Caki2 (cell line): ENCODE results near the gene IGFL2. TPM values are rescaled to one million over a fixed set of nuclear protein-coding genes. Genes with fewer than 3 reads are reported as not detected.
"Not testable (repeated sequence)": the region's sequence is repeated elsewhere in the genome, so short reads cannot be mapped to it uniquely, and the experiment has no call there.

Experiments
- DNase-seq: peaks from one replicate; pipeline ENCODE4 v3.0.0-alpha.2; 2015; ENCODE audit warnings: low read depth
- in situ Hi-C: cut with HindIII; loops from 2 replicates; pipeline ENCODE4 v1.10.0; 2016; ENCODE audit warnings: low sequenced_read_pairs, low pct_unique_long_range_greater_than_20kb, mixed read lengths
- total RNA-seq: library from RNA; depleted of rRNA; stranded (reverse); fragments of >200 nt; shearing (Covaris generic); gene quantifications from 2 replicates; pipeline ENCODE4 v1.2.3, GENCODE V29; 2014; ENCODE audit warnings: low replicate concordance; rRNA removed

IGFL2 gene
- total RNA-seq, result not detected in 2 replicates

DNA sequence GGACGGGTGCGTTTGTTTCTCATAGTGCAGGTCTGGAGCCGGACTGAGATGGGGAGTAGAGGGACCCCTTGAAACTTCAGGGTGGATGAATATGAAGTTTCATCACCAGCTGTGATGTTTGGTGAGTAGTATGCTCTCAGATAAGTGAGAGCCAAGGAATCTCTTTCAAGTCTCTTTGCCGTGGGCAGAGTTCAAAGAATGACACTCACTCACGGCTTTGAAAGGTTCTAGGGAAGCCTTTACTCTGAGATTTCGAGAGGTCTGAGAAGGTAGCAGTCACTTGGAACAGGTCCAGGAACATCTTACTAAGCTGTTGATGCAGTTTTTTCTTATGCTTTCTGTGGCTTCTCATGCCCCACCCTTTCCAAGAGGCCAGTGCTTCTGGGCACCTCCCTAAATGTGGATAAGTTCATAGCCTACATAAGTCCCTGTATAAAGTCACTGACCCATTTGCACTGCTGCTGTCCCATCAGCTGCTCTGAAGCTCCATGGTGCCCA lies at the start of gene IGFL2:
IGFL2 (plus strand) TSS at position 448 of the 498 bp plus-strand sequence; CDS start at position 489, 41 bp downstream.
- no peak for DNase-seq
- in situ Hi-C loops, result no loop called here

DNA sequence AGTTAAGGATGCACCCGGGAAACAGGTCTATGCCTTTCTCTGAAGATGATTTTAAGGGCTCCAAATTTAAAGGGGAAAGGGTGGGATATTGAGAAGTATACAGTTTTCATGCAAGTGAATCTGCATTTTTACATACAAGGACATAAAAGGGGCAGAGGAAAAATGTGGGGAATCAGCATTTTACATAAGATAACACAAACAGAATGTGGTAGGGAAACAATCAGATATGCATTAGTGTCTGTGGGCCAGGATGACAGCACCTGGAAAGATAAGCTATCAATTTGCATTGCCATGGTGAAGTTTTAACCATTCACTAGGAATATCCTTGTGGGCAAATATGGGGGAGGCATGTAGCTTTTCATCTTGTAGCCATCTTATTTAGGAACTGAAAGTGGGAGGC lies 47.7 kb upstream of the IGFL2 start:
- in situ Hi-C loops, result no loop called here
- DNase-seq, result no peak

DNA sequence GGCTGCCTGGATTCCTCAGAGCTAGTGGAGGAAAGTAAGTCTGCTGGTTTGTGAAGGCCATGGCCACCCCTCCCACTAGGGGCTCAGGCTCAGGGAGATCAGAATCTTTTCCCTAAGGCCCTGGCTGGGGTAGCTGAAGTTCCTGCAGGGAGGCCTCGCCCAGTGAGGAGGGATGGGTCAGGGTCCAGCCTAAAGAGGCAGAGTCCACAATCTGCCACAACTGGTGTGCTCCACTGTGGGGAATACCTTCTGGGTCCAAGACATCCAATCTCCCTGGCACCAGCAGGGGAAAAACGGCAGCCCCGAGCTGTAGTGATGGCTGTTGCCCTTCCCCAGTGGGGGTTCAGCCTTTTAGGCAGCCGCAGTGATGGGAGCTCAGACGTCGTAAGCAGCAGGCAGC lies 46.7 kb upstream of the IGFL2 start:
- DNase-seq, result no peak
- in situ Hi-C loops, result no loop called here

DNA sequence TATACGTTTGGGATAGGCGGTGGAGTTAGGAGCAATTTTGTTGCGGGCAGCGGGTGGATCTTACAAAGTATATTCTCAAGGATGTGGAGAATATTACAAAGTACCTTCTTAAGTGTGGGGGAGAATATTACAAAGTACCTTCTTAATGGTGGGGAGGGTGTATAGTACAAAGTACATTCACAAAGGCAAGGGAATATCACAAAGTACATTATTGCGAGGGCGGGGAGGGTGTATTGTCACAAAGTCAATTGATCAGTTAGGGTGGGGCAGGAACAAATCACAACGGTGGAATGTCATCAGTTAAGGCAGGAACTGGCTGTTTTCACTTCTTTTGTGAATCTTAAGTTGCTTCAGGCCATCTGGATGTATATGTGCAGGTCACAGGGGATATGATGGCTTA lies 45.7 kb upstream of the IGFL2 start:
- DNase-seq, in situ Hi-C loops: not testable (repeated sequence)

DNA sequence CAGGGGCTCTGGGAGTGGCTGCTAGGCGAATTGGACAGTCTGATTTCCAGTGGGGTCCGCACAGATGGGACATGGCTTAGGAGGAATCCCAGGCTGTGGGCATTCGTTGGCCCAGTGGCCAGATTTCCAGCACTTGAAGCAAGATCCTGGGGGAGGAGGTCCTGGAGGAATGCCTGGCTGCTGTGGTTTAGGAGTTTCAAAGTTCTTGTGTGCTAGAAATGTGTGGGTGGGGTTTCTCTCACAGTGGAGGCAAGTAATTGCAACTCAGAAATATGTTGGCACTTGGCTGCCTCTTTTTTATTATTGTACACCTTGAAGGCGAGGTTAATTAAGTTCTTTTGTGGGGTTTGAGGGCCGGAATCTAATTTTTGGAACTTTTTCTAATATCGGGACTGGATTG lies 40.7 kb upstream of the IGFL2 start:
- in situ Hi-C loops, result no loop called here
- DNase-seq, result no peak

DNA sequence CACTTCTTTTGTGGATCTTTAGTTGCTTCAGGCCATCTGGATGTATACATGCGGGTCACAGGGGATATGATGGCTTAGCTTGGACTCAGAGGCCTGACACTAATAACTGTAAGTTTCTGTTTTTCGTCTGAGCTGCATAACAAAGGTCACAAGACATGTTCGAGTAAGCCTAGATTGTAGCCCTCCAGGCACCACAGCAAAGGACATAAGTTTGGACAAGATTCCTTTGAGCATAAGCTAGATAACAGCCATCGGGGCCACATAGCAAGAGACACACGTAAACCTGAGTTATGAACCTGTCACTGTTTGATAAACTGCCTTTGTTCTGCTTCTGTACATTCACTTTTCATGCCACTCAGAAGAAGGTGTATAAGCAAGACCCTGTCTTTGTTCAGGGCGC lies 38.2 kb upstream of the IGFL2 start:
- in situ Hi-C loops, result no loop called here

DNA sequence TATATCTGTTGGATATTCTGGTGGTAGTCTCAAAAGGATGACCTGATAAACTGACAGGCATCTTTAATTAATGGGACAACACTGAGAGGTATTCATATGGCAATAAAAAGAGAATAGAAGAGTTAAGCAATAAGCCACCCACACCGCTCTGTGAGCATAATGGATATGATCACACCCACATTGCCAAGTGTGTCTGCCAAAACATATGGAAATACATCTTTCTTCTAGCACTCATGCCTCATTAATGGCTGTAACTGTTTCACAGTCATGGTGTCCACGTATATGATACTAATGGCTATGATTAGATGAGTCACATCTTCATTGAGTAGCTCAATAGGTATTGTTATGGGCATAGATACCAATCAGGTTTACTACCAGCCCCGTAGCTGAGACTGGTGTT lies 36.7 kb upstream of the IGFL2 start:
- no peak for DNase-seq
- in situ Hi-C loops, result no loop called here

More for the DNA sequence above, 38.2 kb upstream of the IGFL2 start:
- DNase-seq, result no peak

DNA sequence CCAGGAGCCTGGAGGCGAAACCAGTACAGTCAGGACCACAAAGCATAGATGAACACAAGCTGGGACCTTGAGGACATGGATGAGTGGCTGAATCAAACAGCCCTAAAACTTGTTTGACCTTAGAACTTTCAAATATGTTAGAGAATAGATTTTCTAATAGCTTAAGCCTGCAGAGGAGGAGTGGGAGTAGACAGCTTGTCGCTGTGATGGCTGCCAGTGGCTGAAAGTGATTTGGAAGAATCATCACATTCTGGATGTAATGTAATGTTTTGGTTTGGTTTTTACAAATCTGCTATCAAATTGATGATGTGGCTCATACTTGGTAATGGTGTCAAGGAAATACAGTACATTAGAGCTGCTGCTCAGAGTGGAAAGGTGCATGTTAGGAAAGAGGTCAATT lies 35.5 kb upstream of the IGFL2 start:
- no peak for DNase-seq
- in situ Hi-C loops, result no loop called here

DNA sequence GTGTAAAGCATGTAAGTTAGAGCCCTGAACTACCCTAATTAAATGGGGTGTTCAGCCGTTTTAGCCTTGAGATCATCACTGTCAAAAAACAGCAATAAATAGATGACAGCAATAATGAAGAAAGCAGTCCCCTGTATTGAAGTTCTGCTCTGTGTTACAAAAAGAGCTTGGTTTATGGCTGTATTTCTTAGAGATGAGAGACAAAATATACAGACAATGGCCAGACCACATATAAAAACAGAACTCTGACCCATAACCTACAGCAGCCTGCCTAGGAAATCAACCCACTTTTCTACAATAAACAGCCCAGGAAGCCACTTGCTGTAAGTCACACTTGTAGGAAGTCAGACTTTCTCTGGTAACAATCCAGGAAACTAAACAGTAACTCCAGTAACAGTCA lies 34.3 kb upstream of the IGFL2 start:
- DNase-seq, result no peak
- in situ Hi-C loops, result no loop called here

DNA sequence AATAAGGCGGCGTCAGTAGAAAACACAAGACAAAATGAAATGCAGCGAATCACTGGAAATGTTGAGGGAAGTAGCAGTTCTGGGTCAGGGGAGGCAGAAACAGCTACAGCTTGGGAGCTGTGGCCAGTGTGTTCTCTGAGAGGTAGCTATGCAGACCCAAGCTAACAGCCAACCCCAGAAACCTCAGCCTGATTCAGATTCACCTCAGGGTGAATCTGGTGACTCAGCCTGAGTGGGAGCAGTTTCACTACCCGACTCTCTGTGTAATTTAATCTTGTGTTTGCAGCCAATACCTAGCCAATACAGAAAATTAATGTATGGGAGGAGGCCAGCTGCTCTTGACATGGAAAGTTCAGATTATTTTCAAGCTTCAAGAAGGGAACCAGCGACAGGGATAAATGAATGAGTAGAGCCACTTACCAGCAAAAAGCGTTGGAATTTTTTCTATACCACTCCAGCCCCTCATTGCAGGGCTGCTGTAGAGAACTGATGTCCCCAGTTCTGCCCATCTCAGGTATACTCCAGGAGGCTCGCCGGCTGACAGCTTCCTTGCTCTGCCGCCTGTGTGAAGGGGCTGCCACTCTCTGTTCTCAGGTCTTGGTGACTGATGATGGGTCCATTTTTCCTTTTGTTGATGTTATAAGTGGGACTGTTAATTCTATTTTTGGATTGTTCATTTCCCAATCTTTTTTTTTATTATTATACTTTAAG lies 32.5 kb upstream of the IGFL2 start:
- DNase-seq, result peak; percentile 37
- in situ Hi-C loops, result no loop called here

DNA sequence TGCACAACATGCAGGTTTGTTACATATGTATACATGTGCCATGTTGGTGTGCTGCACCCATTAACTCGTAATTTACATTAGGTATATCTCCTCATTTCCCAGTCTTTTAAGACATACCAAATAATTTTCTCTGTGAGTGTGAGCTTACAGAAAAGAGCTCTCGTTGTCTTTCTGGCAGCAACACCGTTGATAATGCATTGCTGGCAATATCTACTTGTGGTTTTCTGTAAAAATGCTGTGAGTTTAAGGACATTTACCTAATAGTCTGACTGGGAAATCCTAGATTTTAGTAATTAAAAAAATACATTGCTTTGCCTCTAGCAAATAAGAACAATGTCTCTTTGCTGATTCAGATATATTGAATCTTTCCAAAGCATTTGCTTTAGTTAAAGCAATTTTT lies 31.9 kb upstream of the IGFL2 start:
- no peak for DNase-seq
- in situ Hi-C loops, result no loop called here

DNA sequence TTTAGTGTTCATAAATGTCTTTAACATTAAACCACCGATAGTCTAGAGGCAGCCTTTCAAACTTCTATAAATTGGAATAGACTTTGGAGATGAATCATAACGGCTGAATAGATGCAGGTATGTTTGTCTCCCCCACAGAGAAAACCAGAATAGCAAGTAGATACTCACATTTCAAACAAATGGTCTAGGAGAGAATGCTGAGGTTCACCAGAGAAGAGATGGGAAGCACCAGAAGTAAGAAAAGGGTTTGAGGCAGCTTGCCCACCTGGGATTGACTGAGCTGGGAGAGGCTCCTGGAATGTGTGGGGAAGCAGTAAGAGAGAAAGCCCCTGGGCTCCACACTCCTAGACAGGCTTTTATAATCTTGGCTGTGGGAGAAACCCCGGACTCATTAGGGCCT lies 29.9 kb upstream of the IGFL2 start:
- in situ Hi-C loops, result no loop called here
- no peak for DNase-seq

DNA sequence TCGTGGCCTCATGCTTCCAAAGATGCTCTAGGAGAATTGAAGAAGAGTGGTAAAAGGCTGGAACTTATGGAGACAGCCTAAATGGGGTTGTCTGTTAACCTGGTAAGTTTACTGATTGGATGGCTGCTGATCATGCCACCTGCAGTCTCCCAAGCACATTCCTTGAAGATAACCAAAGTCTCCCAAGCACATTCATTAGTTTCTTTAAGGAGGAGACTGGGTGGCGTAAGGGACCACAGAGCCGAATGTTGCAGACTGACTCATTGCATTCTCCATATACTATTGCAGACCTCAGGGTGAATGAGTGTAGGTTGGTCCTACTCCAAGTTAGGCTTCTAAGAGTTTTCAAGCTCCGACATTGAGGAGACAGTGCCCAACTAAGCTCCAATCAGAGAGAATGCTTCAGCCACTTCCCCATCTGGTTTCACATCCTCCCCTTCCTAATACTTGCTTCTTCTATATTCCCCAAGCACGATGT lies 23.4 kb upstream of the IGFL2 start, which contains the start of gene IGFL3:
IGFL3 (minus strand) TSS at position 51 of the 478 bp plus-strand sequence; CDS start at position 12, 39 bp downstream.
- in situ Hi-C loops, result no loop called here
- no peak for DNase-seq

DNA sequence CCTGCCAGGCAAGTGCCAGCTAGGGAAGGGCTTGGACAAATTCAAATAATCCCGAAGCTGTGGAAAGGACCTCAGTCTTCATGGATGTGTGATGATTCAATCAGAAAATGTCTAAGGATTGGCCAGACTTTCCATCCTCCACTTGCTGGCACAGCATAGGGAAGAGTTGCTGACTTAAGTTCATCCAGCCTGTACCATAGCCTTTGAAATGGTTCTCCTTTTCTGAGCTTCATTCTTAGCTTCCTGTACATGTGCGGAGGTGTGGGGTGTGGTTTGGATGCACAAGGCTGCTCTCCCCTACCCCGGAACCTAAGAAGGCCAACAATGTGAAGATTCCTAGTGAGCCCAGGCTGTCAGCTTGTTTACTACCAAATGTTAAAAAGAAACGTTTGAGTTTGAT lies 22.6 kb upstream of the IGFL2 start:
- no peak for DNase-seq
- in situ Hi-C loops, result no loop called here

DNA sequence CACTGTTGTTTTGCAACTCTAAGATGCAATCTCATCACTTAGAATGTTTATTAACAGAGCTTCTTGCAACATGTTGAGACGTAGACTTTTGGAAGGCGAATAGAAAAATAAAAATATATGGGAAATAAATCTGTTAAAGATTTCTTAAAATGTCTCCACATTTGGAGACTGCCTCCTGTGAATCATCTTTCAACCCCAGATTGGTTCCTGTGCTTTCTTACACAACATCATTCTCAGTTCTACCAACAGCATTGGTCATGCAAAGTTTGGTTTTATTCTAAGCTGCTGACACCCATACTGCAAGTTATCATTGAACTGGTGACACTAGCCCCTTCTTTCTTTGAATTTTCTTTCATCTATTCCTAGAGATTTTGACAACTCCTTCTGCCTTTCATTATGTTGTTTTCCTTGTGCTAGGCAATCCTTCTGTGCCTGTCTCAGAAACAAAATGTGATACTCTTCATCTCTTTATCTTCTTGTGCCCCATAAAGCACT lies 21.9 kb upstream of the IGFL2 start:
- DNase-seq, result no peak
- in situ Hi-C loops, result no loop called here

DNA sequence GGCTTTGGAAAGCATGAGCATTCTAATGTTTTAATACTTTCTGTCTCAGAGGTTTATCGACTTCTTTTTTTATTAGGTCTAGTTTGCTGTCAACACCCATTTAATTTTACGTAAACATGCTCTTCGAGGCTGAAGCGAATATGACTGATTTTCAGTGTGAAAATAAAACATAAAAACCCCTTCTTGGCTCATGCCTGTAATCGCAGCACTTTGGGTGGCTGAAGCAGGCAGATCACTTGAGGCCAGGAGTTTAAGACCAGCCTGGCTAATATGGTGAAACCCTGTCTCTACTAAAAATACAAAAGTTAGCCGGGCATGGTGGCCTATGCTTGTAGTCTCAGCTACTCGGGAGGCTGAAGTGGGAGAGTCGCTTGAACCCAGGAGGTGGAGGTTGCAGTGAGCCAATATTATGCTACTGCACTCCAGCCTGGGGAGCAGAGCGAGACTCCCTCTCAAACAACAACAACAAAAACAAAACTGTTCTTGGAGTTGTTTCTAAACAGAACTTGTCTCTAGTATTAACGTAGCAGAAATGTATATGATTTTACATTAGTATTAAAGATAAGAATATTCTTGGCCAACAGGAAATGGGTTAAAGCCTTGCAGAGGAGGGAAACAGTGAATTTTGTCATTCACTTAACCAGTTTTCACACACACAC lies 16.4 kb upstream of the IGFL2 start:
- in situ Hi-C loops, result no loop called here
- DNase-seq, result no peak

DNA sequence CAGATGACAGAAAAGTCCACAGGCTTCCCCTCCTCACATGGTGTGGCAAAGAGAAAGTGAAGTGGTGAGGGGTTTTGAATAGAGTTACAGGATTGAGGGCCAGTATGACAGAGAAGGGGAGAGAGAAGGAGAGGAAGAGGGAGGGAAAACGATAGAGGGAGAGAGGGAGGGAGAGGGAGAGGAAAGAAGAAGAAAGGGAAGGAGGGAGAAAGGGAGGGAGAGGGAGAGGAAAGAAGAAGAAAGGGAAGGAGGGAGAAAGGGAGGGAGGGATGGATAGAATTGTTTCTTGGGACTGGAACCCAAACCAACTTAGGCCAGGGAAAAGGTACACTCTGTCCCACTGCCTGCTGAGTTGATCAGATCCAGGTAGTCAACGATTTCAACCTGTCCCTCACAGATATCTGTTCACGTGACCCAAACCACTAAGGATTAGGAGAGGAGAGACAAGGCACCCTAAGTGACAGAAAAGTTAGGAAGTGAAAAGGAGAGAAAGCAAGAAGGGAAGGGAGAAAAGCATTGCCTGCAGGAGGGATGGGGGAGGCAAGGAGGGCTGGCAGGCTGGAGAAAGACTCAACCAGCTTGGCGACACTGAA lies 15.4 kb upstream of the IGFL2 start:
- no peak for DNase-seq
- in situ Hi-C loops, result no loop called here

DNA sequence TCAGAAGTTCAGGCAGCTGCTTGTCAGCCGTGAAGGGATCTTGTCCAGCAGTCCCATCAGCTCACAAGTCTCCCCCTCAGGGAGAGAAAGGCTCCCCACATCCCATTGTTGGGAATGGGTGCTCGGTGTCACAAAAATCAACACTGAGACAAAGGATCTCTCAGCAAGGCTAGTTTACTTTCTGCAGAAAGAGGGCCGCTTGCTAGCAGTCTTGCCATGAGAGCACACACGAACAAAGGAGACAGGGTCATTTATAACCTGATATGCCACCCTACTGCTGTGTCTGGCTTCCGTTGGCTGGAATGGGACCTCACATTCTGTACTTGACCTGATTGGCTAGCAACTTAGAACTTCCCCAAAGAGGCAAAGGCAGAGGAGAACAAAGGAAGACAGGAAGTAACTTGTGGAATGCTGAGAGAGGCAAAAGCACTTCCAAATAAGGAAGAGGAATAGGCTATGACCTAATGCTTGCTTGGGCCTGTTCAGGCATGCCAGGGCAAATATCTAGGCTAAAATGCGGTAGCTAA lies 14.9 kb upstream of the IGFL2 start:
- peak; percentile 98 for DNase-seq
- in situ Hi-C loops, result no loop called here

DNA sequence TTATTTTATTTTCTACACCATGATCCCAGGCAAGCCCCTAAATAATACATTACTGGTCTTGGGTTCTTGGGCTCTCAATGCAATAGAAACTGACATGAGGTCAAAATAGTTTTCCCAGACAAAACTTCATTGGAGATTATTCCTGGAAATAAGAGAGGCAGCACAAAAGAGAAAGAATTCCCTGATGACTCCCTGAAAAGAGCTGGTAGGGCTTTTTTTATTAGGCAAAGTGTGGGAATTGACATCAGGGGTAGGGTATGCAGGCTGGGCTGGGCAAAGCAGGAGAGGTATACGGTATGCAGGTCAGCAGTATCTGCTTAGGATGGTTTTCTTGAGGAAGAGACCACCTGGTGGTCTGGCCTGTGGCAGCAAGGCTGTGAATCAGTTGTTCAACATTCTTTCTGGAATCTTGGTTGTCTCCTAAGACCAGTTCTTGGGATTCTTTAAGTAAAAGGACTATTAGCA lies 14.2 kb upstream of the IGFL2 start:
- DNase-seq, result no peak

More for the DNA sequence above, 14.2 kb upstream of the IGFL2 start:
- in situ Hi-C loops, result no loop called here
